Adrenal gland (tissue), 12 donors: ENCODE measurements around the gene SLAMF9. TPM values are rescaled to one million over a fixed set of nuclear protein-coding genes. Genes with fewer than 3 reads are reported as not detected.

Source experiments
- DNase-seq, 7 donors: peaks; one replicate each; pipeline ENCODE4 v3.0.0-alpha.2; 2019 to 2020
- H3K27ac ChIP-seq, 5 donors: fragments of 200-600 bp; sonication (generic) in 4 of 5; 1 replicate in 3 of 5; 2 replicates in 2 of 5; pipeline versions ENCODE4 v1.5.1 to v1.8.0; 2016 to 2020; ENCODE audit warnings: mild to moderate bottlenecking in 1 of 5
- H3K27me3 ChIP-seq: fragments of 200-600 bp; 2 replicates; pipeline ENCODE4 v1.8.0; 2021
- H3K36me3 ChIP-seq, 2 donors: fragments of 200-600 bp; replicated peaks in 1 of 2; 1 replicate in 1 of 2; 2 replicates in 1 of 2; pipeline versions ENCODE4 v1.5.1 to v1.8.0; 2018 to 2022
- H3K4me1 ChIP-seq, 2 donors: fragments of 200-600 bp; replicated peaks in 1 of 2; 1 replicate in 1 of 2; 2 replicates in 1 of 2; pipeline versions ENCODE4 v1.5.1 to v1.8.0; 2018 to 2021
- H3K4me3 ChIP-seq, 4 donors: fragments of 200-600 bp; sonication (generic) in 3 of 4; one replicate each; pipeline ENCODE4 v1.5.1; 2016 to 2018
- H3K9me3 ChIP-seq, 3 donors: fragments of 200-600 bp; sonication (generic) in 1 of 3; replicated peaks in 1 of 3; 1 replicate in 2 of 3; 2 replicates in 1 of 3; pipeline versions ENCODE4 v1.5.1 to v1.8.0; 2016 to 2021
- CTCF ChIP-seq, 6 experiments: fragments of 450-650 bp in 4 of 6; fragments of 200-600 bp in 2 of 6; sonication (generic) in 1 of 6; IDR thresholded peaks; 1 replicate in 5 of 6; 2 replicates in 1 of 6; pipeline versions ENCODE4 v1.5.1 to v1.8.0; 2016 to 2021; ENCODE audit warnings: antibody characterized with exemption in 6 of 6, mild to moderate bottlenecking in 2 of 6, moderate library complexity in 1 of 6
- POLR2A ChIP-seq, 2 donors: fragments of 450-650 bp; IDR thresholded peaks; one replicate each; pipeline ENCODE4 v1.6.1; 2017; ENCODE audit warnings: antibody characterized with exemption in 2 of 2, mild to moderate bottlenecking in 2 of 2, moderate library complexity in 1 of 2
- WGBS, 4 donors: extraction: QIAGEN DNeasy Blood & Tissue Kit in 2 of 4; methylation state at CpG; one replicate each; pipeline versions ENCODE4 v1.1.5 to v1.1.7; 2013 to 2017; 5-methylcytosine and 5-hydroxymethylcytosine counted together
- intact Hi-C, 2 donors: fragments of 100-400 bp; cut with DNase I; formaldehyde crosslinking; loops; one replicate each; pipeline versions ENCODE4 v1.14.1 to v1.15.0; 2022 to 2023
- polyA plus RNA-seq, 3 donors: library from polyadenylated mRNA; stranded (reverse); fragments of 200-250 nt in 2 of 3; fragments of 350-450 nt in 1 of 3; fragmentation: Illumina TruSeq in 1 of 3; extraction: RNeasy Lipid Tissue Mini Kit (QIAGEN cat#74804) in 1 of 3; gene quantifications; one replicate each; pipeline ENCODE4 v1.2.3, GENCODE V29; 2013 to 2014
- total RNA-seq, 9 donors: library from RNA; depleted of rRNA in 4 of 9; stranded (reverse); fragments of >200 nt in 4 of 9; fragments of 120-200 nt in 1 of 9; fragmentation: NEBNext Ultra II Directional in 1 of 9; extraction: Animal tissue kit (Norgen Biotek cat#: 25700) in 1 of 9; gene quantifications; one replicate each; pipeline versions ENCODE4 v1.1.0 to v1.2.4, GENCODE V29; 2013 to 2023
- donor health status: healthy with polysubstance abuse.
- donor health status: Bipolar disorder and iron deficiency.
- donor health status: DM: yes; HTN: yes; CAD: no.
- donor health status: DM: no; HTN: no; CAD: no.
- donor health status: DM: no; HTN: no; CAD: no.
- donor health status: DM: yes; HTN: yes; CAD: no.

Gene SLAMF9
- total and polyA plus RNA-seq, 12 donors: not detected

GRCh38 chr1:159919236-159919865 is 34.7 kb downstream of the SLAMF9 start:
- Histone ChIP-seq H3K9me3 (no peaks in the 10 kb centered on the region), H3K36me3 (peaks cover 0 to 31% of the 10 kb centered on the region in 2 donors), H3K27ac (no peak overlapping the region), H3K4me3 (no peak overlapping the region), H3K4me1 (peaks cover 0 to 37% of the 10 kb centered on the region in 2 donors), H3K27me3 (no peaks in the 10 kb centered on the region)
- no peak for TF ChIP-seq CTCF (IDR thresholded peaks at IDR 0.05)
- no peak for TF ChIP-seq POLR2A (IDR thresholded peaks at IDR 0.05)
- 90 to 99% (median 97%) methylated on average over 8 to 10 of the region's 10 CpGs for WGBS, 4 donors
- no peak for DNase-seq
- intact Hi-C loops: no loop called here

GRCh38 chr1:159918352-159919200 is 35.5 kb downstream of the SLAMF9 start:
- H3K27ac ChIP-seq: no peak overlapping the region
- WGBS, 4 donors: 93 to 96% (median 95%) methylated on average over 12 to 13 of the region's 13 CpGs
- no peaks in the 10 kb centered on the region for H3K27me3 ChIP-seq
- peaks cover 0 to 31% of the 10 kb centered on the region in 2 donors for H3K4me1 ChIP-seq
- intact Hi-C loops: no loop called here
- TF ChIP-seq CTCF (IDR thresholded peaks at IDR 0.05) (no peak), POLR2A (IDR thresholded peaks at IDR 0.05) (no peak)
- H3K36me3 ChIP-seq: peaks cover 0 to 31% of the 10 kb centered on the region in 2 donors
- H3K4me3 ChIP-seq: no peak overlapping the region
- no peak for DNase-seq
- H3K9me3 ChIP-seq: no peaks in the 10 kb centered on the region

- no peak overlapping the region for H3K27ac ChIP-seq
Observed at GRCh38 chr1:159917533-159918351, 36.3 kb downstream of the SLAMF9 start.

More at GRCh38 chr1:159917533-159918351, 36.3 kb downstream of the SLAMF9 start:
- intact Hi-C loops: no loop called here
- no peaks in the 10 kb centered on the region for H3K9me3 ChIP-seq
- DNase-seq: no peak
- no peak overlapping the region for H3K4me3 ChIP-seq
- H3K4me1 ChIP-seq: peaks cover 0 to 23% of the 10 kb centered on the region in 2 donors
- WGBS, 4 donors: 72 to 92% (median 86%) methylated on average over 5 of the region's 5 CpGs
- no peaks in the 10 kb centered on the region for H3K27me3 ChIP-seq
- peaks cover 0 to 31% of the 10 kb centered on the region in 2 donors for H3K36me3 ChIP-seq
- TF ChIP-seq POLR2A (IDR thresholded peaks at IDR 0.05) (no peak), CTCF (IDR thresholded peaks at IDR 0.05) (no peak)
